Gastrocnemius medialis (tissue), 4 donors: ENCODE measurements around the gene CRYGD.

Source experiments
- CTCF ChIP-seq, 5 experiments: fragments of 450-650 bp in 3 of 5; fragments of 200-600 bp in 2 of 5; sonication (generic) in 2 of 5; IDR thresholded peaks in 4 of 5; conservative IDR thresholded peaks in 1 of 5; 1 replicate in 4 of 5; 2 replicates in 1 of 5; pipeline ENCODE4 v1.5.1; 2016 to 2019; ENCODE audit warnings: antibody characterized with exemption in 5 of 5, mild to moderate bottlenecking in 3 of 5, moderate library complexity in 3 of 5
- POLR2A ChIP-seq, 2 donors: fragments of 450-650 bp; IDR thresholded peaks; one replicate each; pipeline ENCODE4 v1.6.1; 2017; ENCODE audit warnings: antibody characterized with exemption in 2 of 2, mild to moderate bottlenecking in 2 of 2, moderate library complexity in 2 of 2

GRCh38 chr2:208135794-208136715, 11.7 kb upstream of the CRYGD start:
- TF ChIP-seq CTCF (IDR thresholded peaks at IDR 0.05 in 4 of 5, conservative IDR thresholded peaks at IDR 0.05 in 1 of 5) (no peak), POLR2A (IDR thresholded peaks at IDR 0.05) (no peak)
